Measurements from ENCODE around the gene STARD7.

GRCh38 chr2:96143231-96143847 lies 65.3 kb downstream of the STARD7 start:
- TF ChIP-seq CTCF (IDR thresholded peaks at IDR 0.05) (no peak), POLR2A (IDR thresholded peaks at IDR 0.05) (no peak)

All from Peyer's patch (tissue), 4 donors.